LNCAP (cell line): Measurements from ENCODE around the gene KLK6.

Experiments
- TF ChIP-seq, protein P1 (sequence below): fragments of 450-650 bp; IDR thresholded peaks from 2 replicates; pipeline ENCODE4 v1.5.1; 2017; ENCODE audit warnings: mild to moderate bottlenecking

Gene KLK6

DNA sequence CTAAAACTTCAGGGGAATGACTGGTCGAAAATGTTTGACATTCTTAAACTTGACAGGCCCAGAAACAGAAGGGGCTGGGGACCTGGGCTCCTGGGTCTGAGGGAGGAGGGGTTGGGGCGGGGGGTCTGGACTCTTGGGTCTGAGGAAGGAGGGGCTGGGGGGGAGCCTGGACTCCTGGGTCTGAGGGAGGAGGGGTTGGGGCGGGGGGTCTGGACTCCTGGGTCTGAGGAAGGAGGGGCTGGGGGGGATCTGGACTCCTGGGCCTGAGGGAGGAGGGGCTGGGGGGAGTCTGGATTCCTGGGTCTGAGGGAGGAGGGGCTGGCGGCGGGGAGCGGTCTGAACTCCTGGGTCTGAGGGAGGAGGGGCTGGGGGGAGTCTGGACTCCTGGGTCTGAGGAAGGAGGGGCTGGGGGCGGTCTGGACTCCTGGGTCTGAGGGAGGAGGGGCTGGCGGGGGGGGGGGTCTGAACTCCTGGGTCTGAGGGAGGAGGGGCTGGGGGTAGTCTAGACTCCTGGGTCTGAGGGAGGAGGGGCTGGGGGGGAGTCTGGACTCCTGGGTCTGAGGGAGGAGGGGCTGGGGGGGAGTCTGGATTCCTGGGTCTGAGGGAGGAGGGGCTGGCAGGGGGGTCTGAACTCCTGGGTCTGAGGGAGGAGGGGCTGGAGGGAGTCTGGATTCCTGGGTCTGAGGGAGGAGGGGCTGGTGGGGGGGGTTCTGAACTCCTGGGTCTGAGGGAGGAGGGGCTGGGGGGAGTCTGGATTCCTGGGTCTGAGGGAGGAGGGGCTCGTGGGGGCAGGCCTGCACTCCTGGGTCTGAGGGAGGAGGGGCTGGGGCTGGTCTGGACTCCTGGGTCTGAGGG lies 5.5 kb upstream of the KLK6 start:
- TF ChIP-seq, protein P1, sequence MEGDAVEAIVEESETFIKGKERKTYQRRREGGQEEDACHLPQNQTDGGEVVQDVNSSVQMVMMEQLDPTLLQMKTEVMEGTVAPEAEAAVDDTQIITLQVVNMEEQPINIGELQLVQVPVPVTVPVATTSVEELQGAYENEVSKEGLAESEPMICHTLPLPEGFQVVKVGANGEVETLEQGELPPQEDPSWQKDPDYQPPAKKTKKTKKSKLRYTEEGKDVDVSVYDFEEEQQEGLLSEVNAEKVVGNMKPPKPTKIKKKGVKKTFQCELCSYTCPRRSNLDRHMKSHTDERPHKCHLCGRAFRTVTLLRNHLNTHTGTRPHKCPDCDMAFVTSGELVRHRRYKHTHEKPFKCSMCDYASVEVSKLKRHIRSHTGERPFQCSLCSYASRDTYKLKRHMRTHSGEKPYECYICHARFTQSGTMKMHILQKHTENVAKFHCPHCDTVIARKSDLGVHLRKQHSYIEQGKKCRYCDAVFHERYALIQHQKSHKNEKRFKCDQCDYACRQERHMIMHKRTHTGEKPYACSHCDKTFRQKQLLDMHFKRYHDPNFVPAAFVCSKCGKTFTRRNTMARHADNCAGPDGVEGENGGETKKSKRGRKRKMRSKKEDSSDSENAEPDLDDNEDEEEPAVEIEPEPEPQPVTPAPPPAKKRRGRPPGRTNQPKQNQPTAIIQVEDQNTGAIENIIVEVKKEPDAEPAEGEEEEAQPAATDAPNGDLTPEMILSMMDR, result no peak

GRCh38 chr19:50972795-50973376 lies 3.5 kb upstream of the KLK6 start:
- TF ChIP-seq, protein P1, result no peak

GRCh38 chr19:50968716-50969412 lies 527 bp downstream of the KLK6 start:
- TF ChIP-seq, protein P1, result no peak

GRCh38 chr19:50967929-50968715 lies 1.3 kb downstream of the KLK6 start:
- TF ChIP-seq, protein P1, result no peak

DNA sequence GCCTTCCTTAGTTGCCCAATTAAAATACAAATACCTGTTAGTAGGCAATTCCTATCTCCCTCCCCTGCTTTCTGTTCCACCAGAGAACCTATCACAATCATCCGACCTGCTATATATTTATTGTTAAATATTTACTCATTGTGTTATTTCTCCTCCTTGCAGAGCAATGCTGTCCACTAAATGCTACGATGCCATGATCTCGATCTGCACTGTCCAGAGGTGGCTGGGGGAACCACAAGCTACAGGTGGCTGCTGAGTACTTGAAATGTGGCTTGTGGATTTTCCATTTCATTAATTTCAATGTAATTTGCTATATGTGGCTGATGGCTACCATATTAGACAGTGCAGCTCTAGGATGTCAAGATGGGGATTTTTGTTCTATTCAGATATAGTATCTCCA lies 5.1 kb downstream of the KLK6 start:
- TF ChIP-seq, protein P1, result no peak

- TF ChIP-seq, protein P1, result no peak
These were observed 6.0 kb downstream of the KLK6 start for GRCh38 chr19:50963381-50963780.

DNA sequence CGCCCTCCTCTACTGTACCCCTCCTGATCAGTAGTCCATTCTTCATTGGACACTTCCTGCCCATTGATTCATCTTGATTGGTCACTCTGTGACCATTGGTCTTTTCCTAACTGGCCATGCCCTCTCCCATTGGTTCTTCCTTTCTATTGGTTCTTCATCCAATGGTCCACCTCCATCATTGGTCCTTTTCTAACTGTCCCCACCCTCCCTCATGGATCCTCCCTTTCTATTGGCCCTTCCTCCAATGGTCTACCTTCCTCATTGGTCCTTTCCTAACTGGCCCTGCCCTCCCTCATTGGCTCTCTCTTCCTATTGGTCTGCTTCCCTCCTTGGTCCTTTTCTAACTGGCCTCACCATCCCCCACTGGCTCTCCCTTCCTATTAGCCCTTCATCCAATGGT lies 7.1 kb downstream of the KLK6 start:
- TF ChIP-seq, protein P1, result no peak
